GM12865 (cell line): Measurements from ENCODE around the gene KCNQ5.

Source experiments
- DNase-seq: peaks from one replicate; pipeline ENCODE4 v3.0.0; 2010; ENCODE audit warnings: low read depth
- H3K4me3 ChIP-seq: 2 replicates; pipeline ENCODE4 v1.5.1; 2011; ENCODE audit warnings: mild to moderate bottlenecking, low read depth, low read length, control low read depth
- CTCF ChIP-seq: IDR thresholded peaks from 2 replicates; pipeline ENCODE4 v1.5.1; 2011; ENCODE audit warnings: low read length, control low read depth, low read depth, inconsistent platforms; ENCODE audit not compliant: insufficient read depth; ENCODE audit errors: missing control alignments

KCNQ5 gene

GRCh38 chr6:72699159-72699558 is 77.3 kb downstream of the KCNQ5 start:
- TF ChIP-seq CTCF: no peak
- no peak for DNase-seq

GRCh38 chr6:72702421-72702820 is 80.6 kb downstream of the KCNQ5 start:
- H3K4me3 ChIP-seq: no peak overlapping the region
- TF ChIP-seq CTCF: no peak
- no peak for DNase-seq

More at GRCh38 chr6:72699159-72699558, 77.3 kb downstream of the KCNQ5 start:
- H3K4me3 ChIP-seq: no peak overlapping the region

- DNase-seq: no peak
- H3K4me3 ChIP-seq: no peak overlapping the region
- no peak for TF ChIP-seq CTCF
Measured at GRCh38 chr6:72703093-72703492, 81.2 kb downstream of the KCNQ5 start.

- DNase-seq: no peak
- no peak overlapping the region for H3K4me3 ChIP-seq
- TF ChIP-seq CTCF: no peak
Measured at GRCh38 chr6:72704979-72705378, 83.1 kb downstream of the KCNQ5 start.

GRCh38 chr6:72709431-72709830 is 87.6 kb downstream of the KCNQ5 start:
- DNase-seq: no peak
- no peak overlapping the region for H3K4me3 ChIP-seq
- no peak for TF ChIP-seq CTCF

GRCh38 chr6:72711731-72712130 is 89.9 kb downstream of the KCNQ5 start:
- DNase-seq: no peak
- no peak for TF ChIP-seq CTCF
- H3K4me3 ChIP-seq: no peak overlapping the region

- no peak for TF ChIP-seq CTCF
- H3K4me3 ChIP-seq: no peak overlapping the region
- no peak for DNase-seq
Measured at GRCh38 chr6:72712910-72713309, 91.0 kb downstream of the KCNQ5 start.
